ENCODE data around the gene ARF3.

The ARF3 gene

DNA sequence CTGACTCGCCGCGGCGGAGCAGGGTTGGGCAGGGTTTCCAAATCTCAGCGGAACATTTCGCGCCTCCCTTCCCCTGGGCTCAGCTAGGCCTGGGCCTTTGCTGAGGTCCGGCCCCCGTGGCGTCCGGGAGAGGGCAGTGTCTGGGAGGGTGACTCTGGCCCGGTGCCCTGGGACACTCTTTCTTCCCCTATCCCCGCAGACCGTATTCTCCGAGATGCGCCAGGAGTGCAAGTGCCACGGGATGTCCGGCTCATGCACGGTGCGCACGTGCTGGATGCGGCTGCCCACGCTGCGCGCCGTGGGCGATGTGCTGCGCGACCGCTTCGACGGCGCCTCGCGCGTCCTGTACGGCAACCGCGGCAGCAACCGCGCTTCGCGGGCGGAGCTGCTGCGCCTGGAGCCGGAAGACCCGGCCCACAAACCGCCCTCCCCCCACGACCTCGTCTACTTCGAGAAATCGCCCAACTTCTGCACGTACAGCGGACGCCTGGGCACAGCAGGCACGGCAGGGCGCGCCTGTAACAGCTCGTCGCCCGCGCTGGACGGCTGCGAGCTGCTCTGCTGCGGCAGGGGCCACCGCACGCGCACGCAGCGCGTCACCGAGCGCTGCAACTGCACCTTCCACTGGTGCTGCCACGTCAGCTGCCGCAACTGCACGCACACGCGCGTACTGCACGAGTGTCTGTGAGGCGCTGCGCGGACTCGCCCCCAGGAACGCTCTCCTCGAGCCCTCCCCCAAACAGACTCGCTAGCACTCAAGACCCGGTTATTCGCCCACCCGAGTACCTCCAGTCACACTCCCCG lies 23.9 kb upstream of the ARF3 start:
- no peak for DNase-seq

DNA sequence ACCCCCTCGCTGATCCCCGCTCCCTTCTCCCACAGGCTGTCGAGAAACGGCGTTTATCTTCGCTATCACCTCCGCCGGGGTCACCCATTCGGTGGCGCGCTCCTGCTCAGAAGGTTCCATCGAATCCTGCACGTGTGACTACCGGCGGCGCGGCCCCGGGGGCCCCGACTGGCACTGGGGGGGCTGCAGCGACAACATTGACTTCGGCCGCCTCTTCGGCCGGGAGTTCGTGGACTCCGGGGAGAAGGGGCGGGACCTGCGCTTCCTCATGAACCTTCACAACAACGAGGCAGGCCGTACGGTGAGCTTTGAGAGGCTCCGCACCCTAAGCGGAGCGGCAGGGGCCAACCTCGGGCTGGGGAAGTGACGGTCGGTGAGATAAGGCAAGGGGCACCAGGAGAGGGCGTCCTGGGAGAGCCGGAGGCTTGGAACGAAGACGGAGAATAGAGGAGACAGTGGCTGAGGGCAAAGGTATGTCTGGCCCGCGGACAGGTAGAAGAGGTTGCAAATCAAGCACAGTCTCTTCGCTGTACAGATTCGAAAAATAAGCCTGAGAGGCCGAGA lies 23.2 kb upstream of the ARF3 start:
- DNase-seq, result no peak

DNA sequence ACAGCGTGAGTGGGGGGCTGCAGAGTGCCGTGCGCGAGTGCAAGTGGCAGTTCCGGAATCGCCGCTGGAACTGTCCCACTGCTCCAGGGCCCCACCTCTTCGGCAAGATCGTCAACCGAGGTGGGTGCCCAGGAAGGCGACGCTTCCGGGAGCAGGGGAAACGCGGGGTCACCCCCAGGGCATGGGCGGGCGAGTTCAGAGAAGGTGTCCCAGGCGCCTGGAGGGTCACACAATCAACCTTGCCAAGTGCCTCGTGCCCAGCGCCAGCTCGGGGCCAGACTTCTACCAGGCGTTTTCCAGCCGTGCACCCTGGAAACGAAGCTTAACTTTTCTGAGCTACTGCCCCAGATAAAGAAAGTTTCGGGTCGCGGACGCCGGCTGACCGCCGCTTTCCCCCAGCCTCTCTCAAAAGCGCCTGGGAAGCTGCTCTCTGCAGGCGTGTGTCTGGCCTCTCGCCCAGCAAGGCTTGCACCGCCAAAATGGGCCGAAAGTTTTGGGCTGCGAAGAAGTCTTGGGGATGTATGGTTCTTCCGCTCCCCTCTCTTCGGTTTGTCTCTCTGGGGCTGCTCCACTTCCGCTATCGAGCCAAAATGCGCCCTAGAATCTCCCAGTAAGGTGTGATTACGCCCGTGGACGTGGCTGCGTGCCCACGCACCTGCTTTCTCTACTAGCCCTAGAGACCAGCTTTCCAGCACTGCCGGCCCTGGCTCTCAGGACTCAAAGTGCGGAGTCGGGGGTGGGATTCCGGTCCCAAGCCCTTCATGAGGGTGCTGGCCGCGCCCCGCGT lies 22.5 kb upstream of the ARF3 start:
- no peak for DNase-seq

DNA sequence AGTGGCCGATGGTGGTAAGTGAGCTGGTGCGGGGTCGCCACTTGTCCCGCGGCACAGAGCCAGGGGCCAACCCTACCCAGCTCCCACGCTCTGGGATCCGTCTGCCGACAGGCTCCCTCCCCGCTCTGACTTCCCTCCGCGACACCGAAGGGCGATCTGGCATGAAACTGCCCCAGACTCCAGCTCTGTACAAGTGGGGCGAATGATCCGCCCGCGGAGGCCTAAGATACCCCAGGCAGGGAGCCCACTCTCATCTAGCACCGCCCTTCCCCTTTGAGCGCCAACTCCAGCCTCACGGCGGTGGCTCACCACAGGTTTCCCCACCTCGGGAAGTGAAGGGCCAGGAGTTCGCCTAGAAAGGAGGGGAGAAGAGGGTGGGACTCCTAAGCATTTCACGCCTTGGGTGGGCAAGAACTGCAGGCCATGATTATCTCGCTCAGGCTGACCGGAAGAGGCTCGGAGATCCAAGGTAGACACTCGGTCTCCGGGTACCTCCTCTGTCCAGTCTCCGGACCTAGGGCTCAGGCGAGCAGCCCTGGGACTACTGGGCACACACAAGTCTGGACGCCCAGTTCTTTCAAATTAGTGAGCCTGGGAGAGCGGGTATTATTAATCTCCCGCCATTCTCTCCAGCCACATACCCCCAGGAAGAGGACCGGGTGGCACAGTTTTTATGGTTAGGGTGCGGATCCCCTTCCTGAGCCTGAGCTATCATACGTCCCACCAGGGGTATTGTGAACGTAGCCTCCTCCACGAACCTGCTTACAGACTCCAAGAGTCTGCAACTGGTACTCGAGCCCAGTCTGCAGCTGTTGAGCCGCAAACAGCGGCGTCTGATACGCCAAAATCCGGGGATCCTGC lies 21.7 kb upstream of the ARF3 start:
- DNase-seq, result no peak

DNA sequence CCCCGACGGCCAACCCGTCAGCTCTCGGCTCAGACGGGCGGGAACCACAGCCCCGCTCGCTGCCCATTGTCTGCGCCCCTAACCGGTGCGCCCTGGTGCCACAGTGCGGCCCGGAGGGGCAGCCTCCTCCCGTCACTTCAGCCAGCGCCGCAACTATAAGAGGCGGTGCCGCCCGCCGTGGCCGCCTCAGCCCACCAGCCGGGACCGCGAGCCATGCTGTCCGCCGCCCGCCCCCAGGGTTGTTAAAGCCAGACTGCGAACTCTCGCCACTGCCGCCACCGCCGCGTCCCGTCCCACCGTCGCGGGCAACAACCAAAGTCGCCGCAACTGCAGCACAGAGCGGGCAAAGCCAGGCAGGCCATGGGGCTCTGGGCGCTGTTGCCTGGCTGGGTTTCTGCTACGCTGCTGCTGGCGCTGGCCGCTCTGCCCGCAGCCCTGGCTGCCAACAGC lies 21.0 kb upstream of the ARF3 start, which contains the start of gene WNT1:
TSS of gene WNT1 (plus strand) at position 32 of the 450 bp plus-strand sequence. CDS start at position 361, 329 bp downstream.
- DNase-seq, result no peak

DNA sequence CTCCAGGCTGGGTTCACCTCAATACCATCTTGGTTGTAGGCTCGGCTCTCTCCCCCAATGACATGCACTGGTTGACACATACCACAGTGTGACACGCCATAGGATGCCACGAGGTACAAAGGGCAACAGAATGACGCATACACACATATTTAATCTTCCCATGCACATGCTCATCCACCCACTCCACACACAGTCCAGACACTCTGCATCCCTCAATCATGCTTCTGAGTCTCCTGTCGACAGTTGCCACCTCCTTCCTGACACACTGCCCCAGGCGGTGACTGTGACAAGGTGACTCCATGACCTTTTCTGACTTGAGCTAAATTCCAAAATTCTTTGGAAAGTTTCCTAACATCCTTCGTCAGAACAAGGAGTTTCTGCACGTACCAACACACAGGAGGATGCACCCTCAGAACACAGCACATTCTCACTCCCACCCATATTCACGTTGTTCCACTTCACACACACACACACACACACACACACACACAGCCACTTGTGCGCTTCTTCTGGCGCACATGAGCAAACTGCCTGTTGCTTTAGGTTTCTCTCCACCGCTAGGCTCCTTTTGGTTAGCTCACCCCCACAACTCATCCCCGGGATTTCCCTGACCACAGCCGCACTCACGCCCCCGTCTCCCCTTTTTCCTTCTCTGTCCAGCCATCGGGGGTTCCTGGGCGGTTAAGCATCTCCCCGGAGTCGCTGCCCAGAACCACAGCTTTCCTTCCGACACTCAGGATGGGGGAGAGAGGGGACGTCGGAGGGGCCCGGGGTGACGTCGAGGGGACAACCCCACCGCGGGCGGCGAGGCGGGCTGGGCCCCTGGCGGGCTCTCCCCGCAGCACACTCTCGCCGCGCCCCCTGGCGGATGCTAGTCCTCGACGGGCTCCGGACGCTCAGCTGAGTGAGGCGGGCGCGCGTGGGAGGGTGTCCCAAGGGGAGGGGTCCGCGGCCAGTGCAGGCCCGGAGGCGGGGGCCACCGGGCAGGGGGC lies 20.3 kb upstream of the ARF3 start:
- peak; percentile 84 to 85 for DNase-seq

DNA sequence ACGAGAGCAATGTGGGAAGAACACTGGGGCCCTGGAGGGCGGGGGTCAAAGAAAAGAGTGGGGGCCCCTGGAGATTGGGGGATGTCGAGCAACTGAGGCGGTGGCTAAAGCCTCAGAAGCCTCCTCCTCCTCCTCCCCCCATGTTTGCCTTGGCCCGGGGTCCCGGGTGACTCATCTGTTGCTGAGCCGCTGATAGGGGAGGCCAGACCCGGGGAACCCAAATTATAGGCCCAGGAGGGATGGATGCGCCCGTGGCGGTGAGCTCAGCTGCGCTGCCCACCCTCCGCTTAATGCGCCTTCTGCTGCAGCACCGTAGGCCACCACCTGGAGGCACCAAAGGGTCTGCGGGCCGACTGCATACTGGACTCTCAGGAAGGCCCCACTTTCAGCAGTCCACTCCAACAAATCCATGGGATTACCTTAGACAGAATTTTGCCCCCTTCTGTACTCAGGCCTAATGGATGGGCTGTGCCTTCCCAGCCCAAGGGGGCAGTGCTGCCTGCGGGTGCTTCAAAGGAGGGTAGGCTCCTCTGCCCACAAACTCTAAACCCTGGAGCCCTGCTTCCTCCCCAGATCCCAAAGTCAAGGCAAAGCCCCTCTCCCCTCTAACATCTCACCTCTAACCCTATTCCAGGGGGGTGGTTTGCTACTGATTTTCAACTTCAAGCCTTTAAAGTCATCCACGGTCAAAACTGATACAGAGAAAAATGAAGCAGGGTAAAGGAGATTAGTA lies 16.8 kb upstream of the ARF3 start:
- DNase-seq, result peak in 1 of 2 donors; percentile 58

DNA sequence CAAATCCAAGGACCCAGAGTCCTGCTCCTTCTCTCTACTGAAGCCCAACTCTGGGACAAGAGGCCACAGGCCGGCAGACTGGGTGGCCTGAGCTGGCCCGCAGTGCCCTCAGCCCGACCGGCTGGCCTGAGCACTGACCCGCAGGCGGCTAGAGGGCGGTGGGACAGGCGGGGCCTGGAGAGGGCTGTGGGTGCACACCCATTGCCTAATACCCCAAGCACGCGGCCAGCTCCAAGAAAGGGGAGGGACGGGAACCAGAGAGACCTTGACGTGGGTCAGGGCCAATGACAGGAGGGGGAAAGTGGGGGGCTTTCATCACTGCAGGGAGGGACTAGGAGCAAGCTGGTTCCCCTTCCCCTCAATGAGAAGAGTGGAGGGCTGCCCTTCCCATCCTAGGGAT lies 16.2 kb upstream of the ARF3 start:
- peak in 1 of 2 donors; percentile 51 for DNase-seq

DNA sequence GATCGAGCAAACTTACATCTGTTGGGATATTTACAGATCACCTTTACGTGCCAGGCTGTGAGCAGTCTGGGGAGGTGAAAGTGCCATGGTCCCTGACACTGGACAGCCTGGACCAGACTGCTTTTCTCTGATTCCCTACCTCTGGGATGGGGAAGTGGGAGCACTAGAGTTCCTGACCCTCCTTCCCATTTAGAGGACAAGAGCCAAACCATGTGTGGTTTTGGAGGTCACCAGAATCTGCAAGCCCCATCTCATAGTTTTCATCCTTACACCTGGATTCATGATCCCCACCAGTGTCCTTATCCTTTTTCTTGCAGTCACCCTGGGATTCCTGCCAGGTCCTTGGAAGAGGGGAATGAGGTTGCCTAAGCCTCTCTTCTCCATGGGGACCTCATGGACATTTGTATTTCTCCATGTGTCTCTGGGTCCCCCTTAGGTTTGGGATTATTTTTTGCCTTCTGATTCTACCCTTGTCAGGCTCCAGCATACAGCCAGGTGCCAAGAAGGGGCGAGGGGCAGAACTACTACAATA lies 15.7 kb upstream of the ARF3 start:
- DNase-seq, result no peak

DNA sequence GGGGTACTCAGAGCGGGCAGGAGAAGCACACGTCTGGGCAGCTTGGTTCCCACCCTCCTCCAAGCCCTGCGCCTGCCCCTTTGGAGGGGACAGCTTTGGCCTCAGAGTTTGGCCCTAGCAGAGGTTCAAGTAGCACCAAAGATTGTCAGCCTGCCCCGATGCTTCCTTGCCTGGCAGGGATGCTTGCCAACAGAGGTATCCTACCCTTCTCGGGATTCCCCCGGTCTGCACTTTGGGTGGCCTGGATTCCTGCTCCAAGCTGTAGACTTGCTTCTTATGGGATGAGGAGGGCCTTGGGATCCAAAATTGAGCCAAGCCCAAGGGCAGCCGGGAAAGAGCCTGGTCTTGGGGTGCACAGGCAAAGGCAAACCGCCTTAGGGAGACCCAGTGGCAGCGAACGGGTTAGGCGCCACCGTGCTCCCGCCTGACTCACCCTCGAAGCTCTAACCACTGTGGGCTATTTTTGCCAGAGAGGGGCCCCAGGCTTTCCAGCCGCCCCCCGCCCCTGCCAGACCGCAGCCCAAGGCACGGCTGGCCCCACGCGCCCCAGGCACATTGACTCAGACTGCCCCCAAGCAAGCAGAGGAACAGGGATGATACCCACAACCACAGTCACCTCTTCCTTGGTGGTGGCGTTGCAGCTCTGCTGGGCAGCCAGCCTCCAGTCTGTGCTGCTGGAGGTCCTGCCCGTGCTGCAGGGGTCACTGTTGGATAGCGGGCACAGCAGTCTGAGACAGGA lies 15.1 kb upstream of the ARF3 start:
- DNase-seq, result no peak

DNA sequence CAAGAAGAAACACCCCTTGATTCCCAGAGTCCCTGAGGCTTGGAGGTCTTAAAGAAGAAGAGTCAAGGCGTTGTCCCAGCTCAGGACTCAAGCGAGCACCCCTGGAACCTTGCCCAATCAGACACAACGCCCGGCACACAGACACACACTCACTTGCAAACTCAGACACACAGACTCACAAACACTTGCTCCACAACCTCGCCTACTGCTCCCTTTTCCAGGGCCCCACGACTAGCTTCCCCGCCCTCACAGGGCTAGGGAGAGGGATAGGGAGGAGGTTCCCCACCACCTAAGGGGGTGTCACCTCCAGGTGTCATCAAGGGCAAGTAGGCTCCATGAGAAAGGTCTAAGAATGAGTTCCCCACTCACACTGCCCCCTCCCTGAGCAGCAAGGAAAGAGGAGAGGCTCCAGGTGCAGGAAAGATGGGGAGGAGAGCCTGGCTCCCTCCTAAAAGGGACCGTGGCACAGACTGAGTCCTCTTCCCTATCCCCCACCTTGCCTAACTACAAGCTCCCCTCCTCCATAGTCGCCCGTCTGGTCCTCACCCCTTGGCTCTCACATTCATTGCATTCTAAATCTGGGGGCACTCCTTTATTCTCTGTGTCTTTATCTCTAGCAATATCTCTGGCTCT lies 13.5 kb upstream of the ARF3 start:
- DNase-seq, result no peak

DNA sequence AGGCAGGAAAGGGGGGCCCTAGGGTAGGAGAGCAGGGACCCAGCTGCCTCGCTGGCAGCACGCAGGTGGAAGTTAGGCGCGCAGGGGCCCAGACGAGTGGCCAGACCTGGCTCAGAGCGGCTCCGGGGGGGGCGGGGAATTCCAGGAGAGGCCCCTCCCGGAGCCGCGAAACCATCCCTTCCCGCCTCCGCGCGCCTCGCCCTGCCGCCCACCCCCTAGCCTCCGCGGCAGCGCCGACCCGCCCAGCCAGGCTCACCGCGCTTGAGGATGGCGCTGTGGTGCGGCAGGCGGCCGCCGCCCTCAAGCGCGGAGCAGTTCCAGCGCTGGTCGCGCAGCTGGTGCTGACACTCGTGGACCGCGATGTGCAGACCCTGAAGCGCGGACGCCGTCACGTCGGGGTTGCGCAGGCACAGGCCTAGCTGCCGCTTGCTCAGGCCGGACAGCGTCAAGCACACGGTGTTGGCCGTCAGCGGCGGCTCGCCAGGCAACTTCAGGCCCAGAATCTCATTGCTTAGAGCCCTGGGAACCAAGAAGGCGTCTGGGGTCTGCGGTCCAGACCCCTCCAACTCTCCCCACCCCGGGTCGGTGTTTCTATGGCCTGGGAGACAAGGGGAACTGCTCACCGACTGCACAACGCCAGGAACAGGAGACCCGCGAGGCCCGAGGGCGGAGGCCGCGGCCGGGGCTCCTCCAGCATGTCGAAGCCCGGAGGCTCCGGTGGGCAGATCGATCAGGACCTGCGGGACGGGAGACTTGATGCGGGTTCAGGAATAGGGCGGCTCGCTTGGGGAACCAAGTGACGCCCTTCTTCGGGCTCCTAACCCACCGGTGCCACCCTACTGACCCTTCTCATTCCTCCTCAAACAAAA lies 12.8 kb upstream of the ARF3 start:
- no peak for DNase-seq

DNA sequence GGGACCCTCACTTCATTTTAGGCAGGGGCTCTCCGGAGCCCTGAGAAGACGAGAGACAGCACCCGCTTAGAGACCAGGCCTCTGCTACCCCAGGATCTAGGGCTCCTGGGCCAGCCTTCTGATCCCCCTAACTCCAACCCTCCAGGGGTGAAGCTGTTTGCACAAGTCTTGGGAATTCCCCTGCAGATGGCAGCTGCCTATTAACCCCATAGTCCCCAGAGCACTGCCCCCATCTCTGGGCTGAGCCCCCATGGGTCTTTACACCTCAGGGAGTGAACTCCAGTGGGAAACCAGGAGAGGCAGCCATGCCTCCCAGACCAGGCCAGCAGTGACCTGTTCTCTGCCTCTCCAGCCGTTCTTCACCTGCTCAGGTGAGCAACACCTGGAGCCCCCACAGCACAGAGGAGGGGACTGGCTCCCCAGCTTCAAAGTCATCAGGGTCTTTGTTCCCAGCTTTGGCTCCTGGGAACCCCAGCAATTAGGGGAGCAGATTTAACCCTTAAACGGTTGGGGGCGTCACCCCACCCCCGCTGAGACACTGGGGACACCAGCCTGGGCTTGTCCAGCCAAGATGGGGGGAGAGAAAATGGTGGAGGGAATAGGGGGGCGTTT lies 12.0 kb upstream of the ARF3 start:
- no peak for DNase-seq

DNA sequence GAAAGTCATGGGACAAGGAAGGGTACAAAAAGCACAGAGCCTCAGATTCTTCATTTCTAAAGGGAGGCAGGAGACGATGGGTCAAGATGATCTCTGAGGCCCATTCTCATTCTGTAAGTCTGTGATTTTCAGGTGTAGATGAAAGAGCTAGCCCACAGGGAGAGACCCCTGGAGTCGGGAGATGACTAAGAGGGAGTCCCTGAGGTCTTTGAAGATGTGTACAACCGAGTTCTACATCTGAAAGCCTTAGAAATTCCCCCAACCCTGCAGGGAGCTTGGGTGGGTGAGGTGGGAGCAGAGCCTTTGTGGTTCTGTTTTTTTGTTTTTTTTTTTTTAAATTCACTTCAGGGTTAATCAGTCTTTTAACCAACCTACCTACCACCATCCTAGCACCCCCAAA lies 11.2 kb upstream of the ARF3 start:
- no peak for DNase-seq

DNA sequence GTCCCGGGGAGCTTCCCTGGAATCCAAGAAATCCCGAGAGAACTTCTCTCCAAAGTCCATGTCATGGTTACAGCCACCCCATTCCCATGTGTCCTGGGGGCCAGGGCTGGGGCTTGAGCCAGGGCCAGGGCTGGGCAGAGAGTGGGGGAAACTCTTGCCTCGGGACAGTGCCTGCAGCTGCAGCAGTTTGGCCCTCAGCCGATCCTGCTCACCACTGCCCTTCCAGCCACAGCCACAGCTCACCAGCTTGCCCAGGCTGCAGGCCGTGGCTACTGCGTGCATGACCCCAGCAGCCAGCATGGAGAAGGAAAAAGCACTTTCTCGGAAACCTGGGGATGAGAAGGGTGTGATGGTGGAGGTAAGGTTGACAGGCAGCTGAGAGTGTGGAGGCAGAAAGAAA lies 10.7 kb upstream of the ARF3 start:
- DNase-seq, result no peak

DNA sequence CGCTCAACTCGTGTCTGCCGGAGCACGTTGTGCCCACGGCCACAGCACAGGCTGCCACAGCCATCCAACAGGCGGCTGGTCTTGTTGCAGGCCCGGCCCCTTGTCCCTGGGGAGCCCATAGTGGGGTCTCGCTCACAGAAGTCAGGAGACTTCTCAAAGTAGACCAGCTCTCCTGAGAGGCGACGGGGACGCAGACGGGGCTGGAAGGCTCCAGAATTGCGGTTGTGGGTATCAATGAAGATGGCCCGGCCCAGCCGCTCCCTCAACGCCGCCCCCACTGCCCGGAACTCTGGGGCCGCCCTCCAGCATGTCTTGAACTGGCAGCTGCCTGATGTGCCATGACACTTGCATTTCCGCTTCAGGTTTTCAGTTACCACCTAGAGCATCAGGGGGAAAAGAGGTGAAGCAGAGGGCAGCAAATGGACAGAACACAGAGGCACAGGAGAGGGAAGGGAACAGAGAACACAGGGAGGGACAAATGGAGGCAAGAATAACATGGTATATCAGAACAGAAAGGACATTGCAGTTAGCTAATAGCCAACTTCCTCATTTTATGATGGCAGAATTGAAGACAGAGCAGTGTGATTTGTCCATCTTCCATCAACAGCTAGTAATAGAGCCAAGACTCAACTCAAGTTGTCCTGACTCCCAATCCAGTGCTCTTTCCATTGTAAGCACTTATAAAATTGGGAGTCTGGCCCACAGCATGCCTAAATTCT lies 9.0 kb upstream of the ARF3 start:
- peak in 1 of 2 donors; percentile 52 for DNase-seq

DNA sequence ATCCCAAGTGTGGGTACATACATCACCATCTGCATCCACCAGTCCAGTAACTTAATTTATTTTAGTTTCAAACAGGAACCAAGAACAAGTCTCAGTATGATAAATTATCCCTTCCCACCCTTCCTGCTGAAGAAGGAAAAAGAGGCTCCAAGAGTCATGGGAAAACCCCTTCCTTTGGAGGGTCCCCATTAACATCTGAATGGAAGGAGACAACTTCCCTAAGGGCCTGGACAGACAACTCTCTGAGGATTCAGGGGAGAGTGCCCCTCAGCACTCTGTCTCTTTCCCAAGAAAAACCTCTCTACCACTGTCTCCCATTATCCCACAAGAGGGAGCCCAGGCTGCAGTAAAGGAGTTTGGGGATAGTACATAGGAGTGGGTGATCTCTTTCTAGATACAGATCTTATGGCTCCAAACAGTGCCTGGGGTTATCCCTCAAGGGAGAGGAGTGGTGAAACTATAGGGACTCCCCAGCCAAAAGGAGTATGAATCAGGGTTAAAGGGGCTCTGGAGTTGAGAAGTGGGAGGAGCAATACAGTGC lies 8.1 kb upstream of the ARF3 start:
- peak in 1 of 2 donors; percentile 69 for DNase-seq
